Cardiac muscle cell (in vitro differentiated cells and primary cell): ENCODE data around the gene GLB1L. TPM values are rescaled to one million over a fixed set of nuclear protein-coding genes. Genes with fewer than 3 reads are reported as not detected.
"Not testable (repeated sequence)": the region's sequence is repeated elsewhere in the genome, so short reads cannot be mapped to it uniquely, and the experiment has no call there.

ENCODE experiments used
- DNase-seq, 2 donors: peaks; one replicate each; pipeline versions ENCODE4 v3.0.0 to v3.0.0-alpha.2; 2010 to 2017; ENCODE audit warnings: low read depth in 1 of 2, low spot score in 1 of 2
- H3K27ac ChIP-seq: fragments of 200-600 bp; sonication (generic); 2 replicates; pipeline ENCODE4 v1.5.1; 2016
- H3K27me3 ChIP-seq: fragments of 200-600 bp; sonication (generic); 2 replicates; pipeline ENCODE4 v1.6.0; 2016; ENCODE audit warnings: control low read depth
- H3K36me3 ChIP-seq: fragments of 200-600 bp; sonication (generic); 2 replicates; pipeline ENCODE4 v1.5.1; 2016; ENCODE audit warnings: control low read depth
- H3K4me1 ChIP-seq: fragments of 200-600 bp; sonication (generic); 2 replicates; pipeline ENCODE4 v1.8.1; 2017; ENCODE audit warnings: low read depth, mild to moderate bottlenecking, mixed run types
- H3K4me3 ChIP-seq: fragments of 200-600 bp; sonication (generic); 2 replicates; pipeline ENCODE4 v1.5.1; 2016; ENCODE audit warnings: mild to moderate bottlenecking
- H3K9me3 ChIP-seq: fragments of 200-600 bp; sonication (generic); 2 replicates; pipeline ENCODE4 v1.5.1; 2017; ENCODE audit warnings: low read depth, mild to moderate bottlenecking, control low read depth
- polyA plus RNA-seq: library from polyadenylated mRNA; unstranded; fragments of >200 nt; fragmentation: Nextera tagmentation; extraction: Ambion mirVana; gene quantifications from 2 replicates; pipeline ENCODE4 v1.2.1, GENCODE V29; 2016
- total RNA-seq: library from RNA; depleted of rRNA; stranded (reverse); fragments of >200 nt; gene quantifications from 2 replicates; pipeline ENCODE4 v1.2.3, GENCODE V29; 2016
- TF ChIP-seq, protein P1 (sequence below): IDR thresholded peaks from 2 replicates; pipeline ENCODE4 v1.5.1; 2012; ENCODE audit warnings: low read depth, mild to moderate bottlenecking, low read length

The GLB1L gene
- total and polyA plus RNA-seq, 2 experiments from 2014 or later, result 3.3 to 10.4 TPM

DNA sequence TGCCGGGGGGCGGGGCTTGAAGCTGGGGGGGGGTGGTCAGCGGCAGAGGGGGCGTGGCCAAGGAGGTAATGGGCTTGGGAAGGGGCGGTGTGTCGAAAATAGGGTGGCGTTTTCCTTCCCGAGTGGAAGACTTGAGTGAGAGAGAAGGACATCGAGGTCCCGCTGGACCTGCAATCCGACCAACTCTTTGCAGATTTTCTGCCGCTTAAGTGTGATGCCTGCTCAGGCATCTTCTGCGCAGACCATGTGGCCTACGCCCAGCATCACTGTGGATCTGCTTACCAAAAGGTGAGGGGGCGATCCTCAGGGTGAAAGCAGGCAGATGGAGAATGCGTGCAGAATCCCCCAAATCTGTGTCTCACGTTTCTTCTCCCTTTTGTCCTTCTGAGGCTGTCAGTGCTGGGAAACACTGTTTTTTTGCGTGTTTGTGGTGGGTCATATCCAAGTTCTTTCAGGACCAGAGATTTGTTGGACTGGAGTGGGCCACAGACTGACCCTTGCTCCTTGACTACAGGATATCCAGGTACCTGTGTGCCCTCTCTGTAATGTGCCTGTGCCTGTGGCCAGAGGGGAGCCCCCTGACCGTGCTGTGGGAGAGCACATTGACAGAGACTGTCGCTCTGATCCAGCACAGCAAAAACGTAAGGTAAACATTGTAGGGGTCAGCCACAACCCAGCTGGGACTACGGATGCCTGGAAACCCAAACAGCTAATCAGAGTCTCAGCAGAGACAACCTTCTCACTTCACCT lies 37.9 kb downstream of the GLB1L start:
- Histone ChIP-seq H3K4me3 (peak overlapping the region; percentile 69), H3K9me3 (no peaks in the 10 kb centered on the region), H3K4me1 (no peaks in the 10 kb centered on the region), H3K27me3 (no peaks in the 10 kb centered on the region), H3K36me3 (peaks cover 8% of the 10 kb centered on the region), H3K27ac (peak overlapping the region; percentile 86)
- TF ChIP-seq, protein P1, sequence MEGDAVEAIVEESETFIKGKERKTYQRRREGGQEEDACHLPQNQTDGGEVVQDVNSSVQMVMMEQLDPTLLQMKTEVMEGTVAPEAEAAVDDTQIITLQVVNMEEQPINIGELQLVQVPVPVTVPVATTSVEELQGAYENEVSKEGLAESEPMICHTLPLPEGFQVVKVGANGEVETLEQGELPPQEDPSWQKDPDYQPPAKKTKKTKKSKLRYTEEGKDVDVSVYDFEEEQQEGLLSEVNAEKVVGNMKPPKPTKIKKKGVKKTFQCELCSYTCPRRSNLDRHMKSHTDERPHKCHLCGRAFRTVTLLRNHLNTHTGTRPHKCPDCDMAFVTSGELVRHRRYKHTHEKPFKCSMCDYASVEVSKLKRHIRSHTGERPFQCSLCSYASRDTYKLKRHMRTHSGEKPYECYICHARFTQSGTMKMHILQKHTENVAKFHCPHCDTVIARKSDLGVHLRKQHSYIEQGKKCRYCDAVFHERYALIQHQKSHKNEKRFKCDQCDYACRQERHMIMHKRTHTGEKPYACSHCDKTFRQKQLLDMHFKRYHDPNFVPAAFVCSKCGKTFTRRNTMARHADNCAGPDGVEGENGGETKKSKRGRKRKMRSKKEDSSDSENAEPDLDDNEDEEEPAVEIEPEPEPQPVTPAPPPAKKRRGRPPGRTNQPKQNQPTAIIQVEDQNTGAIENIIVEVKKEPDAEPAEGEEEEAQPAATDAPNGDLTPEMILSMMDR, result no peak
- DNase-seq, result no peak

DNA sequence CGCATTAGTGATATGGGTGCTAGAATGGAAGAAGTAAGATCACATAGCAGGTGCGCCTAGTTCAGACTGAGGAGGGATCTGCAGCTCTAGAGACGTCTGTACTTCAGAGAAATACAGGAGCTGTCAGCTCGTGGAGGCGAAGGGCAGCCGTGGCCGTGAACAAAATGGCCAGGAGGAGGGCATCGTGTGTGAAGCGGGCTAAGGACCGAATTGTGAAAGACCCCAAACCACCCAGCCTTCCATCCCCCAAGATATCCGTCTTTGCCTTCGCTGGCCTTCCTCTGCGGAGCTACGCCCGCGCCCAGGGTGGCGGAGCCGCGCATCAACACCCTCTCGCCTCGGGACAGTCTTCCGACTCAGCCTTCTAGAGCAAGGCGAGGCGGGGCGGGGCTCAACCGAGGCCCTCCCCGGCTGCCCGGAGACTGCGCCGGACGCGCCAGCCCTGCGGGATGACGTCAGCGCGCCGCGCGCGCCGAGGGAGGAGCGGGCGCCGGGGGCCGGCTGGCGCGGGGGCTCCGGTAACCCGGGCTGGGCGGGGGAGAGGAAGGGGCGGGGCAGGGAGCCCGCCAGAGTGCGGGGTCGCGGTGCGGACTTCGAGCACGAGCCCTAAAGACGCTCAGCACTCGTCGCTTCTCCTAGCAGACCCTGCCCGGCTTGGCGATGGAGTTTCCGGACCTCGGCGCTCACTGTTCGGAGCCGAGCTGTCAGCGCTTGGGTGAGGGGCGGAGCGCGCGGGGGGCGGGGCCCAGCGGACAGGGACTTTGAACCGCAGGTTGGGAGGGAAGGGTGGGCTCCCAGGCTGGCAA lies 38.7 kb downstream of the GLB1L start, which contains the start of gene ZFAND2B:
TSS of gene ZFAND2B (plus strand) at position 455 of the 806 bp plus-strand sequence. CDS start at position 661, 206 bp downstream.
- TF ChIP-seq, protein P1, result no peak
- H3K27me3 ChIP-seq, result no peaks in the 10 kb centered on the region
- H3K4me1 ChIP-seq, result no peaks in the 10 kb centered on the region
- peak; percentile 95 to 97 for DNase-seq
- peaks cover 8% of the 10 kb centered on the region for H3K36me3 ChIP-seq
- H3K27ac ChIP-seq, result peak within 1 kb of the TSS; percentile 86
- H3K4me3 ChIP-seq, result peak within 1 kb of the TSS; percentile 69
- no peaks in the 10 kb centered on the region for H3K9me3 ChIP-seq

DNA sequence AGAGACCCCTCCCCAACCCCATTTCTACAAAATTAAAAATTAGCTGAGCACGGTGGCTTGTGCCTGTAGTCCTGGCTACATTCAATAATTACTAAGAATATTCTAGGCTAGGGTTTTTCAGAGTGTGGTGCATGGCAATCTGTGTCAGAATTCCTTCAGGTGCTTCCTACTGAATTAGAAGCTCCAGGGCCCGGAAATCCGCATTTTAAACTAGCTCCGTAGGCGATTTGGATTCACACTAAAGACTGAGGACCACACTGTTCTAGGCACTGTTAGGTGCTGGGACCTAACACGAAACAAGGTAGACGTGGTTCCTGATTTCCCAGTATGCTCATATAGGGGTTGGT lies 39.3 kb downstream of the GLB1L start:
- no peaks in the 10 kb centered on the region for H3K4me1 ChIP-seq
- H3K36me3 ChIP-seq, result peaks cover 8% of the 10 kb centered on the region
- peak overlapping the region; percentile 86 for H3K27ac ChIP-seq
- no peaks in the 10 kb centered on the region for H3K27me3 ChIP-seq
- TF ChIP-seq, protein P1, result no peak
- no peaks in the 10 kb centered on the region for H3K9me3 ChIP-seq
- peak overlapping the region; percentile 69 for H3K4me3 ChIP-seq
- DNase-seq, result no peak

DNA sequence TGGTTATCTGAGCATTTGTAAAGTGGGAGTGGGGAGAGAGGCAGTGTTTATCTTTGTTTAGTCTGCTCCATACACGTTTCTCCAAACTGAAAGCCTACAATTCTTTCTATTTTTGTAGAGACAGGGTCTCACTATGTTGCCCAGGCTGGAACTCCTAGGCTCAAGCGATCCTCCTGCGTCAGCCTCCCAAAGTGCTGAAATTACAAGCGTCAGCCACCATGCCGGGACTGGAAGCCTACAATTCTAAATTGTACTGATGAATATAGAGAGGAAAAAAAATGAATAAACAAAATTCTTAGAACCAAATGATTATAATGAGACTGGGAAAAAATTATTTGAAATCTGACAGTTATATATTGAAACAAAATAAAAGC lies 40.1 kb downstream of the GLB1L start:
- peaks cover 8% of the 10 kb centered on the region for H3K36me3 ChIP-seq
- no peaks in the 10 kb centered on the region for H3K27me3 ChIP-seq
- no peak overlapping the region for H3K27ac ChIP-seq
- TF ChIP-seq, protein P1, result no peak
- DNase-seq, result no peak
- H3K4me1 ChIP-seq, result no peaks in the 10 kb centered on the region
- H3K9me3 ChIP-seq, result no peaks in the 10 kb centered on the region
- H3K4me3 ChIP-seq, result no peak overlapping the region

DNA sequence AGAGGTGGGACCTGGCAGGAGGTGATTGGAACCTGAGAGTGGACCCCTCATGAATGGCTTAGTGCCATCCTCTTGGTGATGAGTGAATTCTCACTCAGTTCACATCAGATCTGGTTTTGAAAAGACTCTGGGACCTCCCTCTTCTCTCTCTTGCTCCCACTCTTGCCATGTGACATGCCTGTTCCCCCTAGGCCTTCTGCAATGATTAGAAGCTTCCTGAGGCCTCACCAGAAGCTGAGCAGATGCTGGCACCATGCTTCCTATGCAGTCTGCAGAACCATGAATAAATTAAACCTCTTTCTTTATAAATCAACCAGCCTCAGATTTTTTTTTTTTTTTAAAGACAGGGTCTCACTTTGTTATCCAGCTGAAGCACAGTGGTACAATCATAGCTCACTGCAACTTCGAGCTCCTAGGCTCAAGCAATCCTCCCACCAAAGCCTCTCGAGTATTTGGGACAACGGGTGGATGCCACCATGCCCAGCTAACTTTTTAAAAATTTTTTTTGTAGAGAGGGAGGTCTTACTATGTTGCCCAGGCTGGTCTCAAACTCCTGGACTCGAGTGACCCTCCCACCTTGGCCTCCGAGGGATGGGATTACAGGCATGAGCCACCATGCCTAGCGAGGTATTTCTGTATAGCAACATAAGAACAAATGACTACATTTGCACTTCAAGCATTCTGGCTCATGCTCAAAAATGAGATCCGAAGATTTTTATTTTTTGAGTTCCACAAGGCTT lies 40.6 kb downstream of the GLB1L start:
- TF ChIP-seq, protein P1, result no peak
- H3K9me3 ChIP-seq, result no peaks in the 10 kb centered on the region
- H3K4me3 ChIP-seq, result no peak overlapping the region
- H3K4me1 ChIP-seq, result no peaks in the 10 kb centered on the region
- H3K36me3 ChIP-seq, result peaks cover 8% of the 10 kb centered on the region
- H3K27me3 ChIP-seq, result no peaks in the 10 kb centered on the region
- DNase-seq, result no peak
- no peak overlapping the region for H3K27ac ChIP-seq

DNA sequence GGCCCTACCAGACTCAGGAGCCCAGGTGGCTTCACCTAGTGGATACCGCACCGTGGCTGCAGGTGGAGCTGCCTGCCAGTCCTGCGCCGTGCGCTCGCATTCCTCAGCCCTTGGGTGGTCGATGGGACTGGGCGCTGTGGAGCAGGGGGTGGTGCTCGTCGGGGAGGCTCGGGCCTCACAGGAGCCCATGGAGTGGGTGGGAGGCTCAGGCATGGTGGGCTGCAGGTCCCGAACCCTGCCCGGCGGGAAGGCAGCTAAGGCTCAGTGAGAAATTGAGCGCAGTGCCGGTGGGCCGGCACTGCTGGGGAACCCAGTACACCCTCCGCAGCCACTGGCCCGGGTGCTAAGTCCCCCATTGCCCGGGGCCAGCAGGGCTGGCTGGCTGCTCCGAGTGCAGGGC lies 43.9 kb downstream of the GLB1L start:
- H3K4me3 ChIP-seq, H3K4me1 ChIP-seq, H3K9me3 ChIP-seq, H3K27me3 ChIP-seq, H3K27ac ChIP-seq, DNase-seq, H3K36me3 ChIP-seq: not testable (repeated sequence)

DNA sequence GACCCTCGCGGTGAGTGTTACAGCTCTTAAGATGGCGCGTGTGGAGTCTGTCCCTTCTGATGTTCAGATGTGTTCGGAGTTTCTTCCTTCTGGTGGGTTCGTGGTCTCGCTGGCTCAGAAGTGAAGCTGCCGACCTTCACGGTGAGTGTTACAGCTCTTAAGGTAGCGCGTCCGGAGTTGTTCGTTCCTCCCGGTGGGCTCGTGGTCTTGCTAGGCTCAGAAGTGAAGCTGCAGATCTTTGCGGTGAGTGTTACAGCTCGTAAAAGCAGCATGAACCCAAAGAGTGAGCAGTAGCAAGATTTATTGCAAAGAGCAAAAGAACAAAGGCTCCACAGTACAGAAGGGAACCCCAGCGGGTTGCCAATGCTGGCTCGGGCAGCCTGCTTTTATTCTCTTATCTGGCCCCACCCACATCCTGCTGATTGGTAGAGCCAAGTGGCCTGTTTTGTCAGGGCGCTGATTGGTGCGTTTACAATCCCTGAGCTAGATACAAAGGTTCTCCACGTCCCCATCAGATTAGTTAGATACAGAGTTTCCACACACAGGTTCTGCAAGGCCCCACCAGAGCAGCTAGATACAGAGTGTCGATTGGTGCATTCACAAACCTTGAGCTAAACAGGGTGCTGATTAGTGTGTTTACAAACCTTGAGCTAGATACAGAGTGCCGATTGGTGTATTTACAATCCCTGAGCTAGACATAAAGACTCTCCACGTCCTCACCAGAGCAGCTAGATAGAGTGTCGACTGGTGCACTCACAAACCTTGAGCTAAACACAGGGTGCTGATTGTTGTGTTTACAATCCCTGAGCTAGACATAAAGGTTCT lies 44.5 kb downstream of the GLB1L start:
- not testable (repeated sequence) for H3K36me3 ChIP-seq, H3K27me3 ChIP-seq, H3K4me1 ChIP-seq, H3K9me3 ChIP-seq, H3K4me3 ChIP-seq, DNase-seq, H3K27ac ChIP-seq
